OCI-LY7 (cell line): ENCODE data around the gene PCNX1. TPM values are rescaled to one million over a fixed set of nuclear protein-coding genes. Genes with fewer than 3 reads are reported as not detected.

ENCODE experiments used
- BruUV-seq: library from RNA; stranded (reverse); fragments of 400-500 nt; replicated peaks from 2 replicates; lab custom pipeline; 2021; lab: Mats Ljungman, UMichigan
- CTCF ChIA-PET: fragments of 300-600 bp; sonication (Branson Sonifier 250); formaldehyde crosslinking; loops from one replicate; lab custom pipeline; 2022; ENCODE audit warnings: antibody characterized with exemption; ENCODE audit not compliant: unreplicated experiment; lab: Charles Lee
- POLR2A ChIA-PET: fragments of 300-600 bp; sonication (Branson Sonifier 250); formaldehyde crosslinking; loops from one replicate; lab custom pipeline; 2022; ENCODE audit warnings: antibody characterized with exemption; lab: Charles Lee
- DNase-seq: peaks from one replicate; pipeline ENCODE4 v3.0.0-alpha.2; 2015; ENCODE audit warnings: low spot score
- H2AFZ ChIP-seq: fragments of 200-600 bp; sonication (generic), shearing (Covaris generic); 2 replicates; pipeline ENCODE4 v1.6.1; 2014; ENCODE audit warnings: mild to moderate bottlenecking, antibody characterized with exemption, low read length, moderate library complexity
- H3K27ac ChIP-seq: fragments of 200-600 bp; sonication (generic); 2 replicates; pipeline ENCODE4 v1.5.1; 2014; ENCODE audit warnings: mixed run types, low read depth, mild to moderate bottlenecking, moderate library complexity, low read length, inconsistent platforms; ENCODE audit not compliant: poor library complexity, severe bottlenecking
- H3K36me3 ChIP-seq: fragments of 200-600 bp; sonication (generic); 2 replicates; pipeline ENCODE4 v1.6.1; 2014; ENCODE audit warnings: mild to moderate bottlenecking, antibody characterized with exemption, low read length, moderate library complexity, mixed read lengths; ENCODE audit not compliant: insufficient read depth
- H3K4me1 ChIP-seq: fragments of 200-600 bp; sonication (generic); 2 replicates; pipeline ENCODE4 v1.5.1; 2014; ENCODE audit warnings: mild to moderate bottlenecking, low read length; ENCODE audit not compliant: insufficient read depth, poor library complexity, severe bottlenecking
- H3K4me2 ChIP-seq: fragments of 200-600 bp; sonication (generic); 2 replicates; pipeline ENCODE4 v1.6.1; 2014; ENCODE audit warnings: mild to moderate bottlenecking, low read length
- H3K4me3 ChIP-seq: fragments of 200-600 bp; sonication (generic); 2 replicates; pipeline ENCODE4 v1.5.1; 2014; ENCODE audit warnings: mild to moderate bottlenecking, low read depth, low read length; ENCODE audit not compliant: poor library complexity, severe bottlenecking
- H3K79me2 ChIP-seq: fragments of 200-600 bp; sonication (generic); 2 replicates; pipeline ENCODE4 v1.6.1; 2016; ENCODE audit warnings: low read depth, mild to moderate bottlenecking, low read length, moderate library complexity, mixed read lengths; ENCODE audit not compliant: insufficient read depth
- H3K9me2 ChIP-seq: fragments of 200-600 bp; sonication (generic); 2 replicates; pipeline ENCODE4 v1.6.1; 2016; ENCODE audit warnings: mild to moderate bottlenecking, low read length, mixed read lengths; ENCODE audit not compliant: insufficient read depth
- H3K9me3 ChIP-seq: fragments of 200-600 bp; sonication (generic); 2 replicates; pipeline ENCODE4 v1.6.1; 2014; ENCODE audit warnings: mild to moderate bottlenecking, mixed run types, low read length, mixed read lengths
- H4K20me1 ChIP-seq: fragments of 200-600 bp; sonication (generic); 2 replicates; pipeline ENCODE4 v1.6.1; 2014; ENCODE audit warnings: mild to moderate bottlenecking, antibody characterized with exemption, low read length, moderate library complexity, mixed read lengths; ENCODE audit not compliant: insufficient read depth
- CTCF ChIP-seq: fragments of 200-600 bp; sonication (generic); conservative IDR thresholded peaks from 2 replicates; pipeline ENCODE4 v1.5.1; 2014; ENCODE audit warnings: mild to moderate bottlenecking, antibody characterized with exemption, low read length, moderate library complexity, mixed read lengths
- EZH2phosphoT487 ChIP-seq: fragments of 200-600 bp; sonication (generic); IDR thresholded peaks from 2 replicates; pipeline ENCODE4 v1.6.1; 2018; ENCODE audit warnings: low read depth, borderline replicate concordance, mild to moderate bottlenecking, mixed run types, antibody characterized with exemption, low read length, moderate library complexity, mixed read lengths
- intact Hi-C: fragments of 100-400 bp; cut with micrococcal nuclease; formaldehyde crosslinking; loops from one replicate; pipeline ENCODE4 v1.10.0; 2022; ENCODE audit not compliant: unreplicated experiment
- total RNA-seq, 2 experiments: library from RNA; depleted of rRNA in 1 of 2; stranded (reverse); fragments of >200 nt in 1 of 2; shearing (Covaris generic) in 1 of 2; gene quantifications; 2 replicates each; pipeline ENCODE4 v1.2.3, GENCODE V29; 2014 to 2022

The PCNX1 gene
- total RNA-seq, 2 experiments from 2014 or later: 27.7 to 33.5 TPM

- CTCF ChIA-PET: no interaction called here
- no peaks in the 10 kb centered on the region for H3K79me2 ChIP-seq
- intact Hi-C loops: no loop called here
Measured at GRCh38 chr14:71078500-71078899, 171.2 kb downstream of the PCNX1 start.

GRCh38 chr14:71086567-71086966 lies 179.3 kb downstream of the PCNX1 start:
- no peak for DNase-seq
- Histone ChIP-seq H4K20me1 (no peaks in the 10 kb centered on the region), H3K79me2 (no peaks in the 10 kb centered on the region), H3K9me2 (no peaks in the 10 kb centered on the region), H3K4me3 (no peak overlapping the region), H3K4me1 (no peaks in the 10 kb centered on the region), H3K4me2 (no peak overlapping the region), H3K9me3 (no peaks in the 10 kb centered on the region), H3K27ac (no peak overlapping the region), H2AFZ (no peak overlapping the region), H3K36me3 (peaks cover 43% of the 10 kb centered on the region)
- intact Hi-C loops: no loop called here
- no TSS peak for BruUV-seq
- CTCF ChIA-PET: no interaction called here
- TF ChIP-seq CTCF: no peak
- POLR2A ChIA-PET: no interaction called here

More at GRCh38 chr14:71078500-71078899, 171.2 kb downstream of the PCNX1 start:
- H3K4me2 ChIP-seq: no peak overlapping the region
- TF ChIP-seq EZH2phosphoT487 (no peak), CTCF (no peak)
- no peak overlapping the region for H3K4me3 ChIP-seq
- H4K20me1 ChIP-seq: no peaks in the 10 kb centered on the region
- no peak for DNase-seq
- H3K9me3 ChIP-seq: peaks cover 7% of the 10 kb centered on the region; the same call in 1 of the 2 replicates
- no peak overlapping the region for H2AFZ ChIP-seq
- no peaks in the 10 kb centered on the region for H3K9me2 ChIP-seq
- peaks cover 48% of the 10 kb centered on the region for H3K36me3 ChIP-seq
- no TSS peak for BruUV-seq
- H3K4me1 ChIP-seq: no peaks in the 10 kb centered on the region
- POLR2A ChIA-PET: no interaction called here
- H3K27ac ChIP-seq: no peak overlapping the region

- Histone ChIP-seq H3K4me1 (peaks cover 3% of the 10 kb centered on the region), H3K36me3 (peaks cover 59% of the 10 kb centered on the region), H4K20me1 (no peaks in the 10 kb centered on the region), H3K4me2 (no peak overlapping the region), H3K27ac (no peak overlapping the region), H3K9me2 (no peaks in the 10 kb centered on the region), H2AFZ (no peak overlapping the region), H3K9me3 (no peaks in the 10 kb centered on the region), H3K79me2 (no peaks in the 10 kb centered on the region), H3K4me3 (no peak overlapping the region)
- ChIA-PET POLR2A (interaction anchor here (0.7 kb wide), 1 partner anchor 52 kb away, joined by 3 read pairs; no protein-coding TSS in a partner anchor), CTCF (no interaction called here)
- intact Hi-C loops: no loop called here
- BruUV-seq: no TSS peak
- no peak for DNase-seq
- TF ChIP-seq EZH2phosphoT487 (no peak), CTCF (no peak)
Measured at GRCh38 chr14:71089971-71090370, 182.7 kb downstream of the PCNX1 start.
